HG03135 (cell line): ENCODE results near the gene MRPS24.
"Not testable (repeated sequence)": the region's sequence is repeated elsewhere in the genome, so short reads cannot be mapped to it uniquely, and the experiment has no call there.

Source experiments
- ATAC-seq: cut with Tn5 transposase; IDR thresholded peaks from one replicate; pipeline ENCODE4 v1.9.1; 2021; ENCODE audit warnings: mild to moderate bottlenecking, moderate library complexity; ENCODE audit not compliant: unreplicated experiment

Gene MRPS24

DNA sequence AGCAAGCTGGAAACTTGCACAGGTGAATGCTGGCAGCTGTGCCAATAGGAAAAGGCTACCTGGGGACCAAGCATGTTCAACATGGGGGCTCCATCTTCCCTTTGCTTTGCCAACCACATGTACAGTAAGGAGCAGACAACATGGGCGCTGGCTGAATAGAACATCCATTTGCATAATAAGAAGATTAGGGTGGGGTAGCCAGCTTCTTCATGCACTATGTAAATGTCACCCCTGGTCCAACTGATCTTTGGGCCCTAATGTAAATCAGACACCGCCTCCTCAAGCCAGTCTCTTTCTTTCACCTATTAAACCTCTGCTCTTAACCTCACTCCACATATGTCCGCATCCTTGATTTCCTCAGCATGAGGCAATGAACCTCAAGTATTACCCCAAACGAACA, 26.0 kb downstream of the MRPS24 start:
- no peak for ATAC-seq

DNA sequence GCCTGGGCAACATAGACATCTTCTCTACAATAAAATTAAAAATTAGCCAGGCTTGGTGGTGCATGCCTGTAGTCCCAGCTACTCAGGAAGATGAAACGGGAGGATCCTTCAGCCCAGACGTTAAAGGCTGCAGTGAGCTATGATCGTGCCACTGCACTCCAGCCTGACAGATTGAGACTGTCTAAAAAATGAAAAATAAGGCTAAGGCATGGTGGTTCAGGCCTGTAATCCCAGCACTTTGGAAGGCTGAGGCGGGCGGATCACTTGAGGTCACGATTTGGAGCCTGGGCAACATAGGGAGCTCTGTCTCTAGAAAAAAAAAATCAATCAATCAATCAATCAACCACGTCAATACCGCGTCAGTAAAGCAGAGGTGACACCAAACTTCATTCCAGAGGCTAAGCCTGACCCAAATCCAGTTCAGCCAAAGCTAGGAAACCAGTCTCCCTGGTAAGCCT, 31.1 kb downstream of the MRPS24 start:
- ATAC-seq = peak; percentile 2

DNA sequence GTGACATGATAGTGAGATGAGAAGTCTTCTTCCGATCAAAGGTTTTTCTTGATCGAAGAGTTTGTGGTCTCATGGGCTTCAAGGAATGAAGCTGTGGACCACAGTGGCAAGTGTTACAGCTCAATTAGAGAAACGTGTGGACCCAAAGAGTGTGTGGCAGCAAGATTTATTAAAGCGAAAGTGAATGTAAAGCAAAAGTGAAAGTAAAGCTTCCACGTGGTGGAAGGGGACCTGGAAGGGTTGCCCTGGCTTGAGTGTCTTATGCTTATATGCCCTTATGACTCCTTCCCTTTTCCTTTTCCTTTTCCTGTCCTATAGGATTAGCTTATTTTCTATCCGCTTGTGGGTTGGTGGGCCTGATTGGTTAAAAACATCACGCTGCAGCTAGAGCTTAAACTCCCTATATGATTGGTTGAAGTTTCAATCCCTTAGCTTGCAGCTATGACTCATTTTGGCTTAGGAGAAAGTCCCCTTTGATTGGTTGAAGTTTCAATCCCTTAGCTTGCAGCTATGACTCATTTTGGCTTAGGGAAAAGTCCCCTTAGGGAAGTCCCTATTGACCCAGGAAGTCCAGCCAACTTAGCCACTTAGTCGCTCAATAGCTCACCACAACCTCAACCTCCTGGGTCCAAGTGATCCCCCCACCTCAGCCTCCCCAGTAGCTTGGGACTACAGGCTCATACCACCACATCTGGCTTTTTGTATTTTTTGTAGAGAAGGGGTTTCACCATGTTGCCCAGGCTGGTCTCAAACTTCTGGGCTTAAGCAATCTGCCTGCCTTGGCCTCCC, 34.7 kb downstream of the MRPS24 start:
- ATAC-seq = peak; percentile 44

- ATAC-seq = not testable (repeated sequence)
Observed at GRCh38 chr7:43830917-43831316, 38.4 kb downstream of the MRPS24 start.

DNA sequence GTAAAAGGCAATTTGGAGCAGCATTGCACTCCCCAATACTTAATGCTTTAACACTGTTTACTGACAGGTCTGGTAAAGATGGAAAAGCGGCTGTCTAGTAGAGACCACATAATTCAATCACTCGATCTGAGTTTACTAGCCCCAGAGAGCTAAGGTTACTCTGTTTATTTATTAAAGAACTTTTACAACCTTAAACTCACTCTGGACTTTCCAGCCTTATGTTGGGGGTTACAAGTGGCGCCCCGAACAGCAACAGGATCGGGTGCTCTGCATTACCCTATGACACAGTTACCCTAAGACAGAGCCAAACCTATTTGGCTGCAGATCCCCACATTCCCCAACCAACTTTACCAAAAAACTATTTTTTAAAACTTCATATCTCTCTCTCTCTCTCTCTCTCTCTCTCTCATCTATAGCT, 43.9 kb downstream of the MRPS24 start:
- no peak for ATAC-seq

DNA sequence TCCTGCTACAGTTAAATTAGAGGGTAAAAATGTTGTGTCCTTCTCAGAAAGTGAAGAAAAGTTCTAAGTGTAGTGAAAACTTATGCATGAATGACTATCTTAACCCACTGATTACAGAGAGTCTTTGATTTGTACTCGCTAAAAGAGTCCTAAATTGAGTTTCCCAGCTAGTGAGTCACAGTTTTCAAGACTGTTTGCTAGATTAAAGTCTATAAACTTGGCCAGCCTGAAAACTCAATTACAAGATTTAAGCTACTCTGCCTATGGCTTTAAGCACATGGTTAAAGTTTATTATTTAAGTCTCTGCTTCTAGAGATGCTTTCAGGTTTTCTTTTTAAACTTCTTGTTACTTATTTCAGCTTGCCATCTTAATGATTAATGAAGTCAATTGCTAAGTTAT, 44.4 kb downstream of the MRPS24 start:
- ATAC-seq = no peak

DNA sequence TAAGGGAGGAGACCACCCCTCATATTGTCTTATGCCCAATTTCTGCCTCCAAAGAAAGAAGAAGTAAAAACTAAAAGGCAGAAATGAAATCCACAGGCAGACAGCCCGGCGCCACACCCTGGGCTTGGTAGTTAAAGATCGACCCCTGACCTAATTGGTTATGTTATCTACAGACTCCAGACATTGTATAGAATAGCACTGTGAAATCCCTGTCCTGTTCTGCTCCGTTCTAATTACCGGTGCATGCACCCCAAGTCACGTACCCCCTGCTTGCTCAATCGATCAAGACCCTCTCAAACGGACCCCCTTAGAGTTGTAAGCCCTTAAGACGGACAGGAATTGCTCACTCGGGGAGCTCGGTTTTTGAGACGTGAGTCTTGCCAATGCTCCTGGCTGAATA, 44.8 kb downstream of the MRPS24 start:
- not testable (repeated sequence) for ATAC-seq

DNA sequence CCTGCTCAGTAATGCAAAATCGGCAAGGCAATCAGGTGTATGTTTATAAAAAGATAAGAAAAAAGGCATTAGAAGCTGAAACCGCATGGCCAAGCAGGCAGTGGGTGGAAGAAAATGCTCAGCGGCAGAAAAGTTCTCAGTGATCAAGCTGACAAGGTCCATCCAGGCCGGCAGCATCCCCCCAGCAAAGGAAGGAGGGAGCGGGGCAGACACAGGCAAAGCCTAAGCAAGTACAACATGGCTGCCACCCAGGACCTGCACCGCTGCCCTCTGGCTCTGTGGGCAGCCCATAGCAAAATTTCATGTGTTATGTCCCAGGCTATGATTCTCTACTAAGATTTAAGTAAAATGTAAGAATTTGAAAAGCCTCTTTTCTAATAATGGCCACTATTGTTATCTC, 45.4 kb downstream of the MRPS24 start:
- no peak for ATAC-seq

DNA sequence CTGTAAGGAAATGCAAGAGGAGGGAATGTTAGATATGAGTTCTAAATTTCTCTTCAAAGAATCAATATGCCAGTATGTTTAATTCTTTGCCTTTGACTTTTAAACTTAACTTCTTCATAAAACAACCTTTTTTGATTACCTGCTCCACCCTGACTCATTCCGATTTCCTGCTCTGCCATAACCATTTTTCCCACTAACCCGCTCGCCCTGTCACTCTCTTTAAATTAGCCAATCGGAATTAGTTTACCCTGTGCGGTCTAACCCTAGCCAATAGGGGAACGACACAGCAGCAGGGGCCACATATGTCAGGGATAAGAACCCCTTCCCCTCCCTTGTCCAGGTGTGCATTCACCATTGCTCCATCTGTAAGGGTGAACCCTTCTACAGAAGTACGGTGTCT, 45.9 kb downstream of the MRPS24 start:
- ATAC-seq = not testable (repeated sequence)
